B cell (primary cell): Measurements from ENCODE around the gene RFC2. TPM values are rescaled to one million over a fixed set of nuclear protein-coding genes. Genes with fewer than 3 reads are reported as not detected.

Experiments
- ATAC-seq: fragments of 200-7000 bp; cut with Tn5 transposase; one replicate; pipeline ENCODE4 v1.10.0; 2021; ENCODE audit warnings: low read depth, mild to moderate bottlenecking, moderate number of reproducible peaks, moderate library complexity
- CTCF ChIA-PET: fragments of 350-600 bp; sonication (Branson Sonifier 250); formaldehyde crosslinking; loops from one replicate; lab custom pipeline; 2021; ENCODE audit warnings: antibody characterized with exemption, inconsistent platforms; lab: Charles Lee
- POLR2A ChIA-PET: fragments of 350-600 bp; sonication (Branson Sonifier 250); formaldehyde crosslinking; loops from one replicate; lab custom pipeline; 2021; ENCODE audit warnings: antibody characterized with exemption; lab: Charles Lee
- DNase-seq: peaks from one replicate; pipeline ENCODE4 v3.0.0; 2013
- H2AFZ ChIP-seq: 2 replicates; pipeline ENCODE4 v1.6.1; 2012; ENCODE audit warnings: mild to moderate bottlenecking, low read depth, low read length; ENCODE audit not compliant: insufficient read depth, poor library complexity, severe bottlenecking
- H3K27ac ChIP-seq, 2 donors: 1 replicate in 1 of 2; 2 replicates in 1 of 2; pipeline ENCODE4 v1.5.1; 2012 to 2013; ENCODE audit warnings: low read length in 2 of 2, mild to moderate bottlenecking in 2 of 2, moderate library complexity in 1 of 2
- H3K27me3 ChIP-seq, 4 experiments: fragments of 200-600 bp in 1 of 4; sonication (generic) in 1 of 4; replicated peaks in 1 of 4; 1 replicate in 2 of 4; 2 replicates in 2 of 4; pipeline versions ENCODE4 v1.6.1 to v1.7.0; 2013 to 2016; ENCODE audit warnings: low read length in 3 of 4, mild to moderate bottlenecking in 2 of 4, mixed read lengths in 1 of 4, moderate library complexity in 1 of 4; ENCODE audit not compliant: insufficient read depth in 4 of 4, control insufficient read depth in 3 of 4; ENCODE audit errors: control extremely low read depth in 1 of 4
- H3K36me3 ChIP-seq, 2 experiments: replicated peaks in 1 of 2; 1 replicate in 1 of 2; 2 replicates in 1 of 2; pipeline versions ENCODE4 v1.6.1 to v1.7.1; 2013; ENCODE audit warnings: low read length in 1 of 2; ENCODE audit not compliant: insufficient read depth in 2 of 2, control insufficient read depth in 1 of 2; ENCODE audit errors: control extremely low read depth in 1 of 2, extremely low read depth in 1 of 2
- H3K4me1 ChIP-seq, 2 donors: fragments of 200-600 bp in 1 of 2; sonication (generic) in 1 of 2; 1 replicate in 1 of 2; 2 replicates in 1 of 2; pipeline versions ENCODE4 v1.5.1 to v1.6.1; 2013 to 2017; ENCODE audit warnings: low read length in 2 of 2; ENCODE audit not compliant: control insufficient read depth in 2 of 2, insufficient read depth in 2 of 2
- H3K4me2 ChIP-seq: replicated peaks from 2 replicates; pipeline ENCODE3; 2012; ENCODE audit warnings: mild to moderate bottlenecking, low read depth, low read length; ENCODE audit not compliant: poor library complexity, severe bottlenecking
- H3K4me3 ChIP-seq, 5 experiments: fragments of 200-600 bp in 1 of 5; sonication (generic) in 1 of 5; 1 replicate in 3 of 5; 2 replicates in 2 of 5; pipeline versions ENCODE4 v1.5.1 to v1.7.0; 2011 to 2016; ENCODE audit warnings: low read length in 4 of 5, mild to moderate bottlenecking in 4 of 5, low read depth in 2 of 5, control low read depth in 1 of 5, moderate library complexity in 1 of 5; ENCODE audit not compliant: insufficient read depth in 1 of 5; ENCODE audit errors: control extremely low read depth in 1 of 5, extremely low read depth in 1 of 5
- H3K79me2 ChIP-seq: fragments of 200-600 bp; sonication (generic); one replicate; pipeline ENCODE4 v1.6.0; 2016; ENCODE audit warnings: low read length; ENCODE audit not compliant: control insufficient read depth, insufficient read depth
- H3K9ac ChIP-seq: fragments of 200-600 bp; sonication (generic); 2 replicates; pipeline ENCODE4 v1.6.1; 2017; ENCODE audit warnings: mild to moderate bottlenecking, low read length, moderate library complexity
- H3K9me3 ChIP-seq, 3 donors: one replicate each; pipeline versions ENCODE4 v1.6.1 to v1.7.1; 2013; ENCODE audit warnings: low read length in 2 of 3; ENCODE audit not compliant: control insufficient read depth in 2 of 3, insufficient read depth in 1 of 3; ENCODE audit errors: control extremely low read depth in 1 of 3
- H4K20me1 ChIP-seq: 2 replicates; pipeline ENCODE4 v1.6.0; 2012; ENCODE audit warnings: mild to moderate bottlenecking, low read length; ENCODE audit not compliant: insufficient read depth, control insufficient read depth, poor library complexity, severe bottlenecking
- H3K27ac Mint-ChIP-seq: one replicate; pipeline ENCODE4 v1.8.0; 2021; ENCODE audit warnings: mixed read lengths
- H3K27me3 Mint-ChIP-seq: one replicate; pipeline ENCODE4 v1.8.0; 2021; ENCODE audit warnings: mixed read lengths
- H3K4me1 Mint-ChIP-seq: one replicate; pipeline ENCODE4 v1.8.0; 2021; ENCODE audit warnings: mixed read lengths
- H3K4me3 Mint-ChIP-seq: one replicate; pipeline ENCODE4 v1.8.0; 2021; ENCODE audit warnings: mixed read lengths
- H3K9me3 Mint-ChIP-seq: one replicate; pipeline ENCODE4 v1.8.0; 2022; ENCODE audit warnings: mixed read lengths; ENCODE audit not compliant: insufficient read depth
- EZH2 ChIP-seq: IDR thresholded peaks from 2 replicates; pipeline ENCODE4 v1.6.1; 2012; ENCODE audit warnings: borderline replicate concordance, low read depth, mild to moderate bottlenecking, moderate library complexity, low read length; ENCODE audit not compliant: insufficient read depth, poor library complexity, severe bottlenecking
- WGBS: methylation state at CpG from one replicate; pipeline ENCODE4 v1.1.5; 2013; ENCODE audit warnings: missing lambda C conversion rate; ENCODE audit not compliant: insufficient coverage; 5-methylcytosine and 5-hydroxymethylcytosine counted together
- intact Hi-C: fragments of 100-400 bp; cut with micrococcal nuclease; formaldehyde crosslinking; loops from one replicate; pipeline ENCODE4 v1.10.0; 2022
- polyA plus RNA-seq: library from polyadenylated mRNA; depleted of rRNA; stranded (reverse); fragments of >200 nt; gene quantifications from 2 replicates; pipeline ENCODE4 v1.2.3, GENCODE V29; 2012
- total RNA-seq, 2 donors: library from RNA; stranded (reverse); fragments of 120-200 nt in 1 of 2; gene quantifications; 1 replicate in 1 of 2; 2 replicates in 1 of 2; pipeline versions ENCODE4 v1.2.3 to v1.2.4, GENCODE V29; 2013 to 2022
- TF ChIP-seq, protein P1 (sequence below): fragments of 200-600 bp; IDR thresholded peaks from one replicate; pipeline ENCODE4 v1.8.0; 2022; ENCODE audit warnings: antibody characterized with exemption, mild to moderate bottlenecking

Gene RFC2
- total and polyA plus RNA-seq, 2 donors (not counting 1 experiment from before 2014, with no cell fraction given), result 20.2 to 36.4 TPM

DNA sequence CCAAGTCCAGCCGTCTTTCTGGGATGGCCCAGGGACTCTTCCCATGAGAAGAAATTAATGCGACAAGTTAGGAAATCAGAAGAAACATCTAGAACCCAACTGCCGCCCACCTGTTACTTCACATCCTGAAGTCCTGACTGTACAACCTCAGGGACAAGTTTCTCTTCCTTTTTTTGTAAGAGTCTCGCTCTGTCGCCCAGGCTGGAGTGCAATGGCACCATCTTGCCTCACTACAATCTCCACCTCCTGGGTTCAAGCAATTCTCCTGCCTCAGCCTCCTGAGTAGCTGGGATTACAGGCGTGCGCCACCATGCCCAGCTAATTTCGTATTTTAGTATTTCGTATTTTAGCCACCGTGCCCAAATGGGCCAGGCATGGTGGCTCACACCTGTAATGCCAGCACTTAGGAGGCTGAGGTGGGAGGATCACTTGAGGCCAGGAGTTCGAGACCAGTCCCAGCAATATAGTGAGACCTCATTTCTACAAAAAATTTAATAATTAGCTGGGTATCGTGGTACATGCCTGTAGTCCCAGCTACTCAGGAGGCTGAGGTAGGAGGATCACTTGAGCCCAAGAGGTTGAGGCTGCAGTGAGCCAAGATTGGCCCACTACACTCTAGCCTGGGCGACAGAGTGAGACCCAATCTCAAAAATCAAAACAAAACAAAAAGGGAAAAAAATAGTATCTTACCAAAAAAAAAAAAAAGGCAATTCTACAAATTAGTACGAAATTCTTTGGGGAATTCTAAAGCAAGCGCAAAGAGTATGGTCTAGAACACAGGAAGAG, 23.6 kb downstream of the RFC2 start:
- Histone ChIP-seq H3K9me3 (peaks cover 0 to 8% (median 0%) of the 10 kb centered on the region in 3 donors), H3K4me1 (peaks cover 59 to 83% of the 10 kb centered on the region in 2 donors), H3K79me2 (peaks cover 6% of the 10 kb centered on the region), H2AFZ (peak overlapping the region; percentile 36), H3K27ac (peak overlapping the region; percentile 83 to 92), H3K36me3 (peaks cover 3 to 46% of the 10 kb centered on the region in 2 experiments), H3K4me3 (no peak overlapping the region), H3K27me3 (no peaks in the 10 kb centered on the region), H3K9ac (no peak overlapping the region), H3K4me2 (peak overlapping the region; percentile 48), H4K20me1 (peaks cover 2% of the 10 kb centered on the region)
- Mint-ChIP-seq H3K27ac (peak overlapping the region; percentile 97), H3K9me3 (no peaks in the 10 kb centered on the region), H3K4me1 (peaks cover 58% of the 10 kb centered on the region), H3K27me3 (no peaks in the 10 kb centered on the region), H3K4me3 (peak overlapping the region; percentile 79)
- peak; percentile 44 for ATAC-seq
- CTCF ChIA-PET, result interaction anchor here (0.7 to 5.4 kb wide), 7 partner anchors 11 to 276 kb away, joined by 3 to 55 read pairs (median 4); no protein-coding TSS in a partner anchor
- DNase-seq, result peak; percentile 79
- TF ChIP-seq, protein P1, sequence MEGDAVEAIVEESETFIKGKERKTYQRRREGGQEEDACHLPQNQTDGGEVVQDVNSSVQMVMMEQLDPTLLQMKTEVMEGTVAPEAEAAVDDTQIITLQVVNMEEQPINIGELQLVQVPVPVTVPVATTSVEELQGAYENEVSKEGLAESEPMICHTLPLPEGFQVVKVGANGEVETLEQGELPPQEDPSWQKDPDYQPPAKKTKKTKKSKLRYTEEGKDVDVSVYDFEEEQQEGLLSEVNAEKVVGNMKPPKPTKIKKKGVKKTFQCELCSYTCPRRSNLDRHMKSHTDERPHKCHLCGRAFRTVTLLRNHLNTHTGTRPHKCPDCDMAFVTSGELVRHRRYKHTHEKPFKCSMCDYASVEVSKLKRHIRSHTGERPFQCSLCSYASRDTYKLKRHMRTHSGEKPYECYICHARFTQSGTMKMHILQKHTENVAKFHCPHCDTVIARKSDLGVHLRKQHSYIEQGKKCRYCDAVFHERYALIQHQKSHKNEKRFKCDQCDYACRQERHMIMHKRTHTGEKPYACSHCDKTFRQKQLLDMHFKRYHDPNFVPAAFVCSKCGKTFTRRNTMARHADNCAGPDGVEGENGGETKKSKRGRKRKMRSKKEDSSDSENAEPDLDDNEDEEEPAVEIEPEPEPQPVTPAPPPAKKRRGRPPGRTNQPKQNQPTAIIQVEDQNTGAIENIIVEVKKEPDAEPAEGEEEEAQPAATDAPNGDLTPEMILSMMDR, result no peak
- TF ChIP-seq EZH2, result no peak
- intact Hi-C loops, result loop anchor here (1.0 to 5.0 kb wide), 4 partner anchors 11 to 37 kb away; partner anchors contain the start of gene RFC2
- POLR2A ChIA-PET, result interaction anchor here (0.6 to 4.0 kb wide), 9 partner anchors 11 to 45 kb away, joined by 3 to 19 read pairs (median 5); partner anchors contain the start of gene LAT2
- WGBS, result 41% methylated on average over 9 of the region's 15 CpGs
